Measurements from ENCODE around the gene OXSM. TPM values are rescaled to one million over a fixed set of nuclear protein-coding genes. Genes with fewer than 3 reads are reported as not detected.

Gene OXSM
- polyA plus RNA-seq, 1 donor (not counting 4 experiments of a cell fraction or from before 2014, with no cell fraction given), result 31.6 TPM

DNA sequence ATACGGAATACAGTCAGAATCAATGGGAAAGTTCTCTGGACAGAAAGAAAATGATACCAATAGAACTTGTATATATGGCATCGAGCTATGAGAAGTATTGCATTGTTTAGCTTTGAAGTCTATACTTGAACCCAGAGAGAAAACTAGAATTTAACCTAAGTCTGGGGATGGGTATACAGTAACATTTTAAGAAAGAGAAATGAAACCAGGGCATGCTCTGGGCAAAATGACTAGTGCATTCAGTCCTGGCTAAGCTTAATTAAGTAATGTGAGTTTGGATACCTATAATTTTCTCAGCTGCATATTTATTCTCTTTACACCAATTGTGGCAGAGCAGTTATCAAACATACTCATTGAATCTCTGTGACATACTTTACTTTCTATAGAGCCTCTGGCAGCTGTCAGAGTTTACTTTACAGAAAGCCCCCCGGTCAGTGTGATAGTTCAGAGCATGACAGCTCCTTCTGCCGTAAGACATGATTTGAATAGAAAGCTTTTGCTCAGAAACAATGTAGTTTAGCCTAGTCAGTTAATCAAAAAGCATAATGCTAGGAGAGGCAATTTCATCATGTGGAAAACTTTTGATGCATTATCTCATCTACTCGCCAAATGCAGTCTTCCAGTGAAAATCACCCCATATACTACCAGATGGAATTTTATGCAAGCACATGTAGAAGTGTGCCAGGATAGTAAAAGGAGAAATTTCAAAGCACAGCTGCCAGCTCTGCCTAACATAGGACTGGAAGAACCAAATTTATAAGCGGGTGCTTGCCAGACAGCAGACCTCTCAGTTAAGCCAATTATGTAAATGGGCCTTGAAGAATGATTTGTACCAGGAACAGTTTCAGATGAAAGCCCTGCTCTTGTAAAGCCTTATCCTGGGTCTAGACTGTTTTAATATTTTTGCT lies 40.7 kb downstream of the OXSM start:
- FAIRE-seq (no peak), DNase-seq (ENCODE audit: low read depth, low spot score) (no peak)
- no peak overlapping the region for H3K27ac ChIP-seq (ENCODE audit: control insufficient read depth, insufficient read depth, low read length)
- H3K9me1 ChIP-seq (ENCODE audit: control insufficient read depth, extremely low read depth, insufficient read depth, low read length), result no peaks in the 10 kb centered on the region
- H3K79me2 ChIP-seq (ENCODE audit: control insufficient read depth, insufficient read depth, low read length), result no peaks in the 10 kb centered on the region
- no peak overlapping the region for H3K9ac ChIP-seq (ENCODE audit: control insufficient read depth, extremely low read depth, insufficient read depth, low read length)
- no peaks in the 10 kb centered on the region for H3K9me3 ChIP-seq (ENCODE audit: control insufficient read depth, low read depth, low read length)
- H2AFZ ChIP-seq (ENCODE audit: control insufficient read depth, low read length), result no peak overlapping the region
- no peaks in the 10 kb centered on the region for H3K4me1 ChIP-seq (ENCODE audit: control insufficient read depth, extremely low read depth, insufficient read depth, low read length)
- no peak overlapping the region for H3K4me3 ChIP-seq (ENCODE audit: control insufficient read depth in 2 of 3, extremely low read depth in 1 of 3, insufficient read depth in 2 of 3, low read depth in 1 of 3, low read length in 3 of 3)
- no peaks in the 10 kb centered on the region for H3K36me3 ChIP-seq (ENCODE audit: control insufficient read depth in 2 of 2, extremely low read depth in 1 of 2, insufficient read depth in 2 of 2, low read length in 2 of 2)
- no peaks in the 10 kb centered on the region for H3K27me3 ChIP-seq (ENCODE audit: control insufficient read depth, extremely low read depth, insufficient read depth, low read length)
- TF ChIP-seq EZH2 (IDR thresholded peaks at IDR 0.05; ENCODE audit: low read length), result no peak
- TF ChIP-seq, protein P1, sequence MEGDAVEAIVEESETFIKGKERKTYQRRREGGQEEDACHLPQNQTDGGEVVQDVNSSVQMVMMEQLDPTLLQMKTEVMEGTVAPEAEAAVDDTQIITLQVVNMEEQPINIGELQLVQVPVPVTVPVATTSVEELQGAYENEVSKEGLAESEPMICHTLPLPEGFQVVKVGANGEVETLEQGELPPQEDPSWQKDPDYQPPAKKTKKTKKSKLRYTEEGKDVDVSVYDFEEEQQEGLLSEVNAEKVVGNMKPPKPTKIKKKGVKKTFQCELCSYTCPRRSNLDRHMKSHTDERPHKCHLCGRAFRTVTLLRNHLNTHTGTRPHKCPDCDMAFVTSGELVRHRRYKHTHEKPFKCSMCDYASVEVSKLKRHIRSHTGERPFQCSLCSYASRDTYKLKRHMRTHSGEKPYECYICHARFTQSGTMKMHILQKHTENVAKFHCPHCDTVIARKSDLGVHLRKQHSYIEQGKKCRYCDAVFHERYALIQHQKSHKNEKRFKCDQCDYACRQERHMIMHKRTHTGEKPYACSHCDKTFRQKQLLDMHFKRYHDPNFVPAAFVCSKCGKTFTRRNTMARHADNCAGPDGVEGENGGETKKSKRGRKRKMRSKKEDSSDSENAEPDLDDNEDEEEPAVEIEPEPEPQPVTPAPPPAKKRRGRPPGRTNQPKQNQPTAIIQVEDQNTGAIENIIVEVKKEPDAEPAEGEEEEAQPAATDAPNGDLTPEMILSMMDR (optimal IDR thresholded peaks at IDR 0.05 in 1 of 3, IDR thresholded peaks at IDR 0.05 in 1 of 3, conservative IDR thresholded peaks at IDR 0.05 in 1 of 3; ENCODE audit: extremely low read depth in 1 of 3, insufficient read depth in 2 of 3, low read length in 3 of 3), result no peak
- no peak overlapping the region for H3K4me2 ChIP-seq (ENCODE audit: control insufficient read depth, extremely low read depth, insufficient read depth, low read depth, low read length)
- no peaks in the 10 kb centered on the region for H4K20me1 ChIP-seq (ENCODE audit: control insufficient read depth, extremely low read depth, insufficient read depth, low read length)
- dilution Hi-C loops (cut with MboI; ENCODE audit: extremely low pct_ligation_motif_present, low sequenced_read_pairs), result no loop called here

DNA sequence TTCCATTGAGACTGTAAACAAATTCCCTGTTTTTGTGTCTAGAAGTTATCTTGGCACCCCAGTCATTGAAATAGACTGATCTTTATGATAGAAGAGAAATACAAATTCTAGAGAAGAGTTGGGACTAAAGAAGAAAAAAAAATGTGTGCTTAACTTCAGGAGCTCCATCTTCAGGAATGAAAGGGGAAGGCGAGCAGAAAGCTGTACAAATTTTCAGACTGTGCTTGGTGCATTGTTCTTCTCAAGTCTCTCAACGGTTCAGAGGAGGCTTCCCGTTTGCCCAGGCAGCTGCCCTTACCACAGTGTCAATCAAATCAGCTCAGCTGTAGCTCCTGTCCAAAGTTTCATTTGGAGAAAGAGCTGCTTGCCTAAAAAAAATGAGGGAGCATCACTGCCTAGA lies 41.7 kb downstream of the OXSM start:
- Histone ChIP-seq H3K27ac (ENCODE audit: control insufficient read depth, insufficient read depth, low read length) (no peak overlapping the region), H3K4me1 (ENCODE audit: control insufficient read depth, extremely low read depth, insufficient read depth, low read length) (no peaks in the 10 kb centered on the region), H3K4me3 (ENCODE audit: control insufficient read depth in 2 of 3, extremely low read depth in 1 of 3, insufficient read depth in 2 of 3, low read depth in 1 of 3, low read length in 3 of 3) (no peak overlapping the region), H2AFZ (ENCODE audit: control insufficient read depth, low read length) (no peak overlapping the region), H3K27me3 (ENCODE audit: control insufficient read depth, extremely low read depth, insufficient read depth, low read length) (no peaks in the 10 kb centered on the region), H3K9ac (ENCODE audit: control insufficient read depth, extremely low read depth, insufficient read depth, low read length) (no peak overlapping the region), H3K4me2 (ENCODE audit: control insufficient read depth, extremely low read depth, insufficient read depth, low read depth, low read length) (no peak overlapping the region), H4K20me1 (ENCODE audit: control insufficient read depth, extremely low read depth, insufficient read depth, low read length) (no peaks in the 10 kb centered on the region), H3K79me2 (ENCODE audit: control insufficient read depth, insufficient read depth, low read length) (no peaks in the 10 kb centered on the region), H3K9me1 (ENCODE audit: control insufficient read depth, extremely low read depth, insufficient read depth, low read length) (no peaks in the 10 kb centered on the region), H3K36me3 (ENCODE audit: control insufficient read depth in 2 of 2, extremely low read depth in 1 of 2, insufficient read depth in 2 of 2, low read length in 2 of 2) (no peaks in the 10 kb centered on the region), H3K9me3 (ENCODE audit: control insufficient read depth, low read depth, low read length) (no peaks in the 10 kb centered on the region)
- DNase-seq (ENCODE audit: low read depth, low spot score), result no peak
- FAIRE-seq, result no peak
- dilution Hi-C loops (cut with MboI; ENCODE audit: extremely low pct_ligation_motif_present, low sequenced_read_pairs), result no loop called here
- TF ChIP-seq, protein P1 (optimal IDR thresholded peaks at IDR 0.05 in 1 of 3, IDR thresholded peaks at IDR 0.05 in 1 of 3, conservative IDR thresholded peaks at IDR 0.05 in 1 of 3; ENCODE audit: extremely low read depth in 1 of 3, insufficient read depth in 2 of 3, low read length in 3 of 3), result peak in 2 of 3 experiments; percentile 16 to 40
- TF ChIP-seq EZH2 (IDR thresholded peaks at IDR 0.05; ENCODE audit: low read length), result no peak

Data from keratinocyte (primary cell).